ENCODE data around the gene PAX6. TPM values are rescaled to one million over a fixed set of nuclear protein-coding genes. Genes with fewer than 3 reads are reported as not detected.

The PAX6 gene
- total RNA-seq, 4 donors from 2014 or later = 0.13 to 2.7 (median 0.67) TPM; not detected in 1

GRCh38 chr11:31809541-31809856, 1.6 kb downstream of the PAX6 start:
- H3K4me3 ChIP-seq (ENCODE audit: low read depth, poor library complexity, severe bottlenecking) = no peak overlapping the region
- TF ChIP-seq POLR2A (IDR thresholded peaks at IDR 0.05) = no peak
- no peak for TF ChIP-seq CTCF (IDR thresholded peaks at IDR 0.05)
- intact Hi-C loops (cut with DNase I; ENCODE audit: low total_unique reads) = no loop called here
- WGBS, 2 donors = 30 to 31% methylated on average over 6 of the region's 6 CpGs
- no peak for DNase-seq (ENCODE audit: low spot score in 2 of 2)

DNA sequence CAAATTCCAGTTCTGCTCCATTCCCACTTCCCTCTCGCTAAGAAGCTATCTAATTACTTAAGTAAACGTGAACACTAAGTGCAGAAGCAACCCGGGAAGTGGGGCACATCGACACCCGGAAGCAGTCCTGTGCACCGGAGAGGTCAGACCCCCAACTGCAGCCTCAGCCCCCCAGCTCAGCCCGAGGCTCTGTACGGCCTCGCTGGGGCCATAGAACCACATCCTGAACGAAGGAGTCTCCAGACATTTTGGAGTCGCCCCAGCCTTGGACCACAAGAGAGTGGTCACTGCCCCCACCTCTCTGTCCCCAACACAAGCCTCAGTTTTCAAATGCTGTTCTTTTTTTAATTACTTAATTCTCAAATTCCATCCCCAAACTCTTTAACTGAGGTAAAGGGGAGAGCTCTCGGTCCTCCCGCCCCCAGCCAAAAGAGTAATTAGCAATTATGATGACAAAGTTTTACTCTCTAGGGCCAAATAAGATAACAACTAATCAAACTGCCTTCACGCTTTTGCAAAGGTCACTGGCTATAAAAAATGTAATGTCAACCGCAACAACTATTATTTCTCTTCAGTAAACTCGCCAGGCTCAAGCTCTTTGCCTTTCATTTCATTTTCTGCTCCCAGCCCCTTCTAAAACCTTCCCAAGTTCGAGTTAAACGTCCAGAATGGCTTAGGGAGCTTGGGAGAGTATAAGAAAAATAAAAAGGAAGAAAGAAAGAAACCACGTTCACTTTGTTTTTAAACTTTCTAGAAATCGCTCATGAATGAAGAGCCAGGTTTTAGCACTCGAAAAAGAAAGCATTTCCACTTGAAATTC, 2.2 kb downstream of the PAX6 start:
- peak in 1 of 2 donors; percentile 60 for DNase-seq (ENCODE audit: low spot score in 2 of 2)
- 16 to 23% methylated on average over 21 of the region's 21 CpGs for WGBS, 2 donors

DNA sequence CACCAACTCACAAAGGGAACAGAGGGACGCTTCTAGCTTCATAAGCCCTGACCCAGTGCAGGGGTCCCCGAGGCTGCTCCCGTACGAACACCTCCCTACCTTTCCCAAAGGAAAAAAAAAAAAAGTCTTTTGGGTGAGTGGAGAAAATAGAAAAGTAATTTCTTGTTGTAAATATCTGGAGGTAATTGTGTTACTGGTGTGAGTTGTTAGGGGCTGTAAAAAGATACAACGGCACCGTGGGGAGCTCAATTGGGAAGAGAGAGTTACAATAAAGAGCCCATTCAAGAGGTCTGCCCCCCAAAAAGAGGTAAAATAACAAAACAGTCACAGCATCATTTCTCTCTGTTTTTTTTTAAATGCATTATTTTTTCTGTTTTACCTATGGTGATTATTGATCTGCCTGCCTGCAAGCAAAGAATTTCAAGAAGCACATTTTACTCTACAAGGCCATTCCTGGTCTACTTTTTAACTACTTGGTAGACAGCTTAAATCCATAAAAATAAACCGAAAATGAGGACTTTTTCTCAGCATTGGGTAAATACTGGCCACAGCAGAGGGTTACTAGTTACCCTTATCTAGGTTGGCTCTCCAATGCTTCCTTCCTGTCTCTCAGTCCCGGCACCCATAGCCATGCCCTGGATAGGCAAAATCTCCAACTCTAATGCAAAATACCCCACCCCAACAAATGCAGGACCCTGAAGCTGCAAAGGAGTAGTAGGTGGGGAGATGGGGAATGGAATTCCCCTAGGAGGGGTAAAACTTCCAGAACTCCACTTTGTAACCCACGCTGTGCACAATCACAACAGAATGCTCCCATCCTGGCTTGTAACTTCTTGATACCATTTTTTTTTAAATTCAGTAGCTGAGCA, 3.1 kb downstream of the PAX6 start:
- no peak for DNase-seq (ENCODE audit: low spot score in 2 of 2)
- intact Hi-C loops (cut with DNase I; ENCODE audit: low total_unique reads) = no loop called here
- WGBS, 2 donors = 21 to 32% methylated on average over 9 of the region's 9 CpGs
- no peak overlapping the region for H3K4me3 ChIP-seq (ENCODE audit: low read depth, poor library complexity, severe bottlenecking)
- TF ChIP-seq CTCF (IDR thresholded peaks at IDR 0.05) (no peak), POLR2A (IDR thresholded peaks at IDR 0.05) (no peak)

More for the DNA sequence above, 2.2 kb downstream of the PAX6 start:
- intact Hi-C loops (cut with DNase I; ENCODE audit: low total_unique reads) = no loop called here
- H3K4me3 ChIP-seq (ENCODE audit: low read depth, poor library complexity, severe bottlenecking) = no peak overlapping the region
- TF ChIP-seq POLR2A (IDR thresholded peaks at IDR 0.05) (no peak), CTCF (IDR thresholded peaks at IDR 0.05) (no peak)

- TF ChIP-seq CTCF (IDR thresholded peaks at IDR 0.05) = no peak
- TF ChIP-seq POLR2A (IDR thresholded peaks at IDR 0.05) = no peak
- no peak for DNase-seq (ENCODE audit: low spot score in 2 of 2)
- intact Hi-C loops (cut with DNase I; ENCODE audit: low total_unique reads) = no loop called here
- H3K4me3 ChIP-seq (ENCODE audit: low read depth, poor library complexity, severe bottlenecking) = no peak overlapping the region
- 27 to 40% methylated on average over 13 of the region's 13 CpGs for WGBS, 2 donors
Observed at GRCh38 chr11:31806928-31807798, 4.0 kb downstream of the PAX6 start.

DNA sequence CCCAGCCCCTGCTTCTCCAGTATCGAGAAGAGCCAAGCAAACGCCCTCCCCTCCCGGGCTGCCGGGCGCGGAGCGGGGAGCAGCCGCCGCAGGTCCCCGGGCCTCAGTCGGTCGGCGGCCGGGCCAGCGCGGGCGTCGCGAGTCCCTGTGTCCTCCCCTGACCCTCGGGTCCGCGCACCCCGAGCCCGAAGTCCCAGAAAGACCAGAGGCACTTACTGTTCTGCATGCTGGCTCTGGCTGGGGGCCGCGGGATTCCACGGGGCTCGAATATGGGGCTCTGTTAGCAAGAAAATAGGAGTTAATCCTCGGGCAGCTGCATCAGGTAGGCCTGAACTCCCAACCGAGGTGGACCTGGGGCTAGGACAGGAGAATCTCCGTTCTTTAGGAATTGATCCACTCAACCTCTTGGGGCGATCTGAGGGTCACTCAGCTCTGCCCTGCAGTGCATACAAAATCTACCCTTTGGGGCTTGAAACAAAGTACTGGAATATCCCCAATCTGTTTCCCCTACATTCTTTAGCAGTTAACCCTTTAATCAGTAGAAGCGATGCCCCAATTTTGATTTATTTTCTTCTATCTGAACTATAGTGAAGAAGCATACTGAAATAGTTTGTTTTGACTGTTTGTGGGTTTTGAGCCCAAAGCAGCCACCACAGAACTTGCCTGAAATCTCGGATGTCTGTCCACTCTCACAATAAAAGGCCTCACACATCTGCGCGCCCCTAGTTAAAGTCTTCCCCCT, 4.8 kb downstream of the PAX6 start:
- no peak overlapping the region for H3K4me3 ChIP-seq (ENCODE audit: low read depth, poor library complexity, severe bottlenecking)
- WGBS, 2 donors = 14 to 43% methylated on average over 7 to 28 of the region's 36 CpGs
- intact Hi-C loops (cut with DNase I; ENCODE audit: low total_unique reads) = no loop called here
- TF ChIP-seq CTCF (IDR thresholded peaks at IDR 0.05) (no peak), POLR2A (IDR thresholded peaks at IDR 0.05) (no peak)
- DNase-seq (ENCODE audit: low spot score in 2 of 2) = peak in 1 of 2 donors; percentile 76
